GM19351 (cell line): ENCODE data around the gene CEBPA.

Experiments used
- ATAC-seq: cut with Tn5 transposase; IDR thresholded peaks from one replicate; pipeline ENCODE4 v1.9.1; 2021; ENCODE audit warnings: mild to moderate bottlenecking, moderate library complexity; ENCODE audit not compliant: unreplicated experiment

CEBPA gene

GRCh38 chr19:33273881-33274662, 28.3 kb downstream of the CEBPA start:
- ATAC-seq: no peak

GRCh38 chr19:33273065-33273736, 29.1 kb downstream of the CEBPA start:
- no peak for ATAC-seq

- ATAC-seq: no peak
Observed at GRCh38 chr19:33271246-33272021, 30.9 kb downstream of the CEBPA start.

- ATAC-seq: no peak
Observed at GRCh38 chr19:33270769-33271168, 31.6 kb downstream of the CEBPA start.

- ATAC-seq: no peak
Observed at GRCh38 chr19:33269016-33269415, 33.3 kb downstream of the CEBPA start.

- no peak for ATAC-seq
Observed at GRCh38 chr19:33268162-33268991, 34.0 kb downstream of the CEBPA start.

- ATAC-seq: no peak
Observed at GRCh38 chr19:33267706-33268105, 34.6 kb downstream of the CEBPA start.

- ATAC-seq: no peak
Observed at GRCh38 chr19:33266974-33267484, 35.3 kb downstream of the CEBPA start.

- ATAC-seq: no peak
Observed at GRCh38 chr19:33264881-33265445, 37.4 kb downstream of the CEBPA start.

GRCh38 chr19:33263325-33264023, 38.9 kb downstream of the CEBPA start:
- ATAC-seq: no peak

- ATAC-seq: no peak
Observed at GRCh38 chr19:33261511-33262189, 40.7 kb downstream of the CEBPA start.

- ATAC-seq: no peak
Observed at GRCh38 chr19:33260628-33261418, 41.5 kb downstream of the CEBPA start.

- ATAC-seq: no peak
Observed at GRCh38 chr19:33259539-33259938, 42.8 kb downstream of the CEBPA start.

- no peak for ATAC-seq
Observed at GRCh38 chr19:33257828-33258227, 44.5 kb downstream of the CEBPA start.

GRCh38 chr19:33256261-33256660, 46.1 kb downstream of the CEBPA start:
- ATAC-seq: no peak

- no peak for ATAC-seq
Observed at GRCh38 chr19:33255781-33256180, 46.6 kb downstream of the CEBPA start.

- ATAC-seq: no peak
Observed at GRCh38 chr19:33254245-33254824, 48.0 kb downstream of the CEBPA start.

GRCh38 chr19:33252971-33253370, 49.4 kb downstream of the CEBPA start:
- no peak for ATAC-seq
